ENCODE results near the gene SLC25A19.
A peak's percentile ranks its signal among the peaks of the same experiment; 100 is the strongest.

DNA sequence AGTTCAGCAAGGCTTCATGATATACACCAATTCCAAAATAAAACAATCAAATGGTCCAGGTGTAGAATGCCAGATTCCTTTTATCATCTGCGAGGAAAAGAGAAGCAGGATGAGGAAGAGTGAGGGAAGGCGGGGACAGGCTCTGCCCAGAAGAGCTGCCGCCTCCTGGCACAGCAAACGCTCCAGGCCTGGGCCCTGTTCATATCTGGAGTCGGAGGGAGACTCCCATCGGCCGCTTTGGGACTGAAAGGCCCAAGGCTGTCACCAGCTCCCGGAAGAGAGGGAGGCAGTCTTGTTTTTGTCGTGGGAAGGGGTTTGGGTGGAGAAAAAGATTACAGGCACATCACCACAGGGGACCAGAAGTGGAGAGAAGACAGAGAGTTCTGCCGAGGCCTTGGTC is 29.0 kb upstream of the SLC25A19 start:
- TF ChIP-seq, protein P1, sequence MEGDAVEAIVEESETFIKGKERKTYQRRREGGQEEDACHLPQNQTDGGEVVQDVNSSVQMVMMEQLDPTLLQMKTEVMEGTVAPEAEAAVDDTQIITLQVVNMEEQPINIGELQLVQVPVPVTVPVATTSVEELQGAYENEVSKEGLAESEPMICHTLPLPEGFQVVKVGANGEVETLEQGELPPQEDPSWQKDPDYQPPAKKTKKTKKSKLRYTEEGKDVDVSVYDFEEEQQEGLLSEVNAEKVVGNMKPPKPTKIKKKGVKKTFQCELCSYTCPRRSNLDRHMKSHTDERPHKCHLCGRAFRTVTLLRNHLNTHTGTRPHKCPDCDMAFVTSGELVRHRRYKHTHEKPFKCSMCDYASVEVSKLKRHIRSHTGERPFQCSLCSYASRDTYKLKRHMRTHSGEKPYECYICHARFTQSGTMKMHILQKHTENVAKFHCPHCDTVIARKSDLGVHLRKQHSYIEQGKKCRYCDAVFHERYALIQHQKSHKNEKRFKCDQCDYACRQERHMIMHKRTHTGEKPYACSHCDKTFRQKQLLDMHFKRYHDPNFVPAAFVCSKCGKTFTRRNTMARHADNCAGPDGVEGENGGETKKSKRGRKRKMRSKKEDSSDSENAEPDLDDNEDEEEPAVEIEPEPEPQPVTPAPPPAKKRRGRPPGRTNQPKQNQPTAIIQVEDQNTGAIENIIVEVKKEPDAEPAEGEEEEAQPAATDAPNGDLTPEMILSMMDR (IDR thresholded peaks at IDR 0.05 in 8 of 11, conservative IDR thresholded peaks at IDR 0.05 in 3 of 11) = no peak
- TF ChIP-seq POLR2AphosphoS5 (IDR thresholded peaks at IDR 0.05) = peak in 1 of 3 donors; percentile 6

Measured in spleen (tissue), 7 donors.